ENCODE data around the gene IL2RA.

GRCh38 chr10:5970066-5970465 is 92.1 kb downstream of the IL2RA start:
- no peak for TF ChIP-seq CTCF (IDR thresholded peaks at IDR 0.05)
- no peak for TF ChIP-seq POLR2A (IDR thresholded peaks at IDR 0.05)

All from upper lobe of left lung (tissue), 4 donors.